ENCODE data around the gene NELL1.
"Not testable (repeated sequence)": the region's sequence is repeated elsewhere in the genome, so short reads cannot be mapped to it uniquely, and the experiment has no call there.

The NELL1 gene

DNA sequence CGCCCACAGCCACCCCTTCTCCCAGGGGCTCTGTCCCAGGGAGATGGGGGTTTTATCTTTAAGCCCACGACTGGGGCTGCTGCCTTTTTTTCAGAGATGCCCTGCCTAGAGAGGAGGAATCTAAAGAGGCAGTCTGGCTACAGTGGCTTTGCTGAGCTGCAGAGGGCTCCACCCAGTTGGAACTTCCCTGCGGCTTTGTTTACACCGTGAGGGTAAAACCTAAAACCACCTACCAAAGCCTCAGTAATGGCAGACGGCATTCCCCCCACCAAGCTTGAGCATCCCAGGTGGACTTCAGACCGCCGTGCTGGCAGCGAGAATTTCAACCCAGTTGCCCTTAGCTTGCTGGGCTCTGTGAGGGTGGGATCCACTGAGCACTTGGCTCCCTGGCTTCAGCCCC is 535.8 kb downstream of the NELL1 start:
- no peak for DNase-seq (ENCODE audit: low spot score)

DNA sequence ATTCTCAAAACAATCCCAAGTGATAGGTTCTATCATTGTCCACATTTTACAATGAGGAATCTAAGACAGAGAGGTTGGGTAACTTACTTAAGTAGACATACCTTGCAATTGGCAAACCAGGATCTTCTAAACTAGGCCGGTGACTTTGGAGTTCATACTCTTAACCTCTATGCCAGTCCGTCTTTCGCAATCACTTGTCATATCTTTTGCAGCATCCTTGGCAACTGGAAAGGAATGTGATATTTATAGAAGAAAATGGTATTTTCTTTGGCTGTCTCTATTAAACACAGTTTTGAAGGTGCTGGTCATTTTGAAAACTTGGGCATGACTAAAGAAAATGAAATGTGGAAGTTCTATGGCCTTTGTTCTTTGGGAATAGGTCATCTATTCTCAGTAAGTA is 556.5 kb downstream of the NELL1 start:
- DNase-seq (ENCODE audit: low spot score) = no peak

DNA sequence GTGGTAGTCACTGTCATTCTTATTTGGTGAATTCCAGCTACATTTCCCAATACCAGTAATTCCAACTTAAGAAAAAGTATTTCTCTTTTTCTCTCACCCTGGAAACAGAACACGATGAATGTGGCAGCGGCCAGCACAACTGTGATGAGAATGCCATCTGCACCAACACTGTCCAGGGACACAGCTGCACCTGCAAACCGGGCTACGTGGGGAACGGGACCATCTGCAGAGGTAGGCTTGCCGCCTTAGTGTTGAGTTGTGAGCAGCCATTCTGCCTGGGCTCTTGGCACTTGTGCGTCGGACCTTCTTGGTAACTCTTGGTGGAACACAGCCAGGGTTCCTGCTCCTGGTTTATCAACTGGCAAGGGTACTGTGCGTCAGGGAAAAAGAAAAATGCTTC is 559.8 kb downstream of the NELL1 start:
- no peak for DNase-seq (ENCODE audit: low spot score)

DNA sequence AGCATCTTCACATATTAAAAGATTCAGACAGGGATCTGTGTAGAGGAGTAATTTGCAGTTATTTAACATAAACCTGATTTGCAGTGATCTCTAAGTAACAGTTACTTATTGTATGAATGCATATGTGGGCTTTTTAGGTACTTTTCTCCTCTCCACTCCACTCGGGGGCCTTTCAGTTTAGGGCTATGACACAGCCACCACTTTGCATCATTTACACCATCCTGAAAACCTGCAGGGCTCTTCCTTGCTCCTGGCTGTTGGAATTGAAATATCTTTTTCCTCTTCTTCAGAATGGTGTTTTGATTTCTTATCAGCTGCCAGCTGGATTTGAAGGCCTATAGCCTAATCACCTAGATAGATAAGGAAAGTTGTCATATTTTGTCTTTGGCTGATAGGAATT is 580.8 kb downstream of the NELL1 start:
- no peak for DNase-seq (ENCODE audit: low spot score)

DNA sequence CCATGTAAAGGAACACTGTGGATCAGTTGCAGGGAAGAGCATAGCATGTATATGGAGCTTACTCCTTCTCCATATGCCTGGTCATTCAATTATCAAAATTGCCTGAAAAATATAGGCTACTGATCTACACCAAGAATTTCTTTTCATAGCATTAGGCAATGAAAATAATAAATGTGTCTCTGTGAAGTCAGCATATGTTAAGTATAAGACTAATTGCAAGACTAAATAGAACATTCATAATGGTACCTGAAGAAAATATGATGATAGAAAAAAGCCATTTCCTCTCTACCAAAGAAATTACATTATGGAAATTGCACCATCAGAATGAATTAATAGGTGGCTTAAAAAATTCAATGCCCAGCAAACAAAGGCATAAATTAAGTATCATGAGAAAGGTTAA is 584.7 kb downstream of the NELL1 start:
- DNase-seq (ENCODE audit: low spot score) = no peak

DNA sequence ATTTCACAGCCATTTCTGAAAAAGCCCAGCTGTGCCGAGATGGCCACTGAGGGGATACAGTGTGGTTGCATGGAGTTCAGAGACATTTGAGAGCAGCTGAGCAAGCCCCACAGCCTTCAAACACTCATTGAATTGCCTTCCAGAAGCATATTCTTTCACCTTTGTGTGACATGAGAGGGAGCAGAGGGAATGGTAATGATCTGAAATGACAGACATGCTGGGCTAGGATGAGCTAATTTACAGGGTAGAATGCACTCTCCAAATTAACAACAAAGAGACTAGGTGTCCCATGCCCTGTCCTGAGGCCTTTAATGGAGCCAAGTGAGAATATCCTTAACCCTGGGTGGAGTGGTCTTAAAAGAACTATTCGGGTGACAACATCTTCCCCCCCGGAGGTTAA is 585.4 kb downstream of the NELL1 start:
- no peak for DNase-seq (ENCODE audit: low spot score)

DNA sequence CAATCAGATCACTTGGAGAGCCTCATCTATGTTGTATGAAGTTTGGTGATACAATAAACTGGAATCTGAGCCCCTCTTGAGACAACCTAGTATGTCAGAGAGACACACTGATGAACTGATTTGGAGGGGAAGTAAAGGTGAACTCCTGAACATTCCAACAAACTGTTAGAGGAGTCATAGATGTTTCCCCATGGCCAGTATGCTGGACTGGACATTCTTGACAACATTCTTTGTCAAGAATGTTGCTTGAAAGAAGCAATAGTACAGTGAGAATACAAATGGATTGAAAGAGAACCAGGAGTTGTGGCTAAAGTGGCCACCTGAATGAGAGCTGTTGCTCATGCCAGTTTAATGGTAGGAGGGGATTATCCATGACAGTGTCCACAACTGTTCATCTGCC is 588.1 kb downstream of the NELL1 start:
- DNase-seq (ENCODE audit: low spot score) = no peak

DNA sequence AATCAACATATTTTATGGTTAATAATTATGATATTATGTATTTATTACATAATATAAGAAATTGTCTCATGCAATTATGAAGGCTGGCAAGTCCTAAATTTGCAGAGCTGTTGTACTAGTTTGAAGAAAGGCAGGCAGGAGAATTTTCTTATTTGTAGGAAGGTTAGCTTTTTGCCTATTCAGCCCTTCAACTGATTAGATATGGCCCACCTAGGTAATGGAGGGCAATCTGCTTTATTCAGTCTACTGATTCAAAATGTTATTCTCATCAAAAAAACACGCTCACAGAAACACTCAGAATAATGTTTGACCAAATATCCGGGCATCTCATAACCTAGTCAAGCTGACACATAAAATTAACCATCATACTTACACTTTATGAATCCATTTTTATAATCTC is 589.0 kb downstream of the NELL1 start:
- DNase-seq (ENCODE audit: low spot score) = no peak

DNA sequence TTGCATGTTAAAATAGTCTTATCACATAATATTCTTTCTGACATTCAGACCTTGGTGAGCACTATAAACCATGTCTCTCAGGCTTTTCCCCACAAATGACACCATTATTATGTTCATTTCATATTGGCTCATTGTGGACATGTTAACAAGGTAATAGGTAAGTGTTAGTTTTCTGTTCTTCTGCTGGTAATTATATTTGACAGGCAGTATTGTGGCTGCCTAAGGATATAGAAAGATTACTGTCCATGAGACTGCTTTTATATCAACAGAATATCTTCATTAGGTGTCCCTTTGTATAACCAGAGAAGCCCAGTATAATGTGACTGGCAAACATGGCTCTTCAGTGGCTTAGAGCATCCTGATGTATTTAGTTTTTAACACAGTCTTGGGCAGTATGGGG is 590.7 kb downstream of the NELL1 start:
- no peak for DNase-seq (ENCODE audit: low spot score)

DNA sequence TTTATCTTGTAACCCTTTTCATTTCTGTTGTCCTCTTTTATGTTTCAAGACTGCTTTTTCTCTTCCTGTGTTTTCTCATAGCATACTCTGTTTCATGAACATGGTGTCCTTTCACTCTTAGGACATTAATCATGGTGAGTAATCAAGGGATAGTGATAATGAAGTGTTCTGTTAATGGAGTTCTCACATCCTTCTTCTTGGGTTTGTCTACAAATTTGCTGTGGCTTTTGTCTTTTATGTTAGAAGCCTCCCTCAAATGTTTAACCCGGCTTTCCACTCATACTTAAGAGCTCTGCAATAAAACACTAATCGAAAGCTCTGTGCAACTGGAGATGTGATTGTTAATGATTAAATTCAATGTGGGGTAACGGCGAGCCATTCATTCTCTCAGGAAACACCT is 593.6 kb downstream of the NELL1 start:
- DNase-seq (ENCODE audit: low spot score) = no peak

DNA sequence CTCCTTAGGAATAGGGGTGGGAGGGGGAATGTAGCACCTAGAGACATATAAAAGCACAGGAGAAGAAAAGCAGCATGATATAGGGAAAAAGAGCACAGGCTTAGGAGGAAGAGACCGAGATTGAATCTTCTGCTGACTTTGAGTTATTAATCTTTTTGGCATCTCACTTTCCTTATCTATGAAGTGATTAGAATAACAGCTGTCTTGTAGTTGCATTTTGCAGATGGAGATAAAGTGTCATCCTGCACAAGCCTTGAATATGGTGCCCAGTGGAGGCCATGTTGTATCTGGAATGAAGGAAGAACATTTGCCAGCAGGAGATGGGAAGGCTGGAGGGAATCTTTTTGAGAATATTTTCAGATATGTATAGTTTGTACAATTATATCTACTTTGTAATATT is 594.7 kb downstream of the NELL1 start:
- no peak for DNase-seq (ENCODE audit: low spot score)

DNA sequence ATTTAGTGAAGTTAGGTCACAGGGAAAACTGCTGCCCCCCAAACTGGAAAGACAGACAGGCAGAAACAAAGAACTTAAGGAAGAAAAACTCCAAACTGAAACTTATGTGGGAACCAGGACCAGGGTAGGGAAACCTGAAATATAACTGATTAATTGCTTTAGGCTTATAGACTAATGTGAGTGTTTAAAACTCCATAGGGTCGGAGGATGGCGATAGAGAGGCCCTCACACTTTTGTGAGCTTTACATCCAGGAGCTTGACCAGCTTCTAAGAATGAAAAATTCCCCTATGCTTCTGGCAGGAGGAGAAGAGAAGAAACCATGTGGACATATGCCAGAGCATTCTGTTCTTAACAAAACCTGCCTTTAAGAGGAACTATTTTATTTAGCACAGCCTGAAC is 598.6 kb downstream of the NELL1 start:
- DNase-seq (ENCODE audit: low spot score) = no peak

DNA sequence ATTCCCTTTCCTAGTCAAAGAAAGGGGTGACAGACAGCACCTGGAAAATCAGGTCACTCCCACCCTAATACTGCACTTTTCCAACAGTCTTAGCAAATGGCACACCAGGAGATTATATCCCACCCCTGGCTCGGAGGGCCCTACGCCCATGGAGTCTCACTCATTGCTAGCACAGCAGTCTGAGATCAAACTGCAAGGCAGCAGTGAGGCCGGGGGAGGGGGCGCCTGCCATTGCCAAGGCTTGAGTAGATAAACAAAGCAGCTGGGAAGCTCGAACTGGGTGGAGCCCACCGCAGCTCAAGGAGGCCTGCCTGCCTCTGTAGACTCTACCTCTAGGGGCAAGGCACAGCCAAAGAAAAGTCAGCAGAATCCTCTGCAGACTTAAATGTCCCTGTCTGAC is 602.8 kb downstream of the NELL1 start:
- not testable (repeated sequence) for DNase-seq (ENCODE audit: low spot score)

DNA sequence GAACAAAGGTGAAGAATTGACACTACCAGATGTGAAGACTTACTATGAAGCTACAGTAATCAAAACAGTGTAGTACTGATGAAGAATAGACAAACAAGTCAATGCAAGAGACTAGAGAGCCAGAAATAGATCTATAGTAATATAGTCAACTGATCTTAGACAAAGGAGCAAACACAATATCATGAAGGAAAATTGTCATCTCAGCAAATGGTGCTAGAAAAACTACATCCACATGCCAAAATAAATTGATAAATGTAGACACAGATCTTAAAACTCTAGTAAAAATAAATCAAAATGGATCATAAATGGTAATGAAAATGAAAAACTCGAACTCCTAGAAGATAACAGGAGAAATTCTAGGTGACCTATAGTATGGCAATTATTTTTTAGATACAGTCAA is 609.5 kb downstream of the NELL1 start:
- no peak for DNase-seq (ENCODE audit: low spot score)

DNA sequence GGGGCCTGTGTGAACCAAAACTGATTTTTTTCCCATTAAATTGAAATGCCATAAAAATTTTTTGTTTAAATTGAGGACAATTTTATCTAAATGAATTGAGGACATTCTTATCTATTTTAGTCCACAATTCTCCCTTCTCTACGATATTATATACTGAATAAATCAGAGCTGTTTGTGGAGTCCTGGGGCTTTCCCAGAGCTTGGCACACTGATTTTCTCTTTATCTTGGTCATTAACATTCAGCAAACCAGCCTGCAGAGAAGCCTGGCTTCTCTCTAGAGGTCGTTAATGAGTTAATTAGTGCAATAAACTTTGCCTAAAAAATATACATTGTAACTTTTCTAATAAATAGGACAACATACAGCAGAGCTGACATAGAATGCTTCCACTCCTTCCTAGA is 615.7 kb downstream of the NELL1 start:
- DNase-seq (ENCODE audit: low spot score) = no peak

DNA sequence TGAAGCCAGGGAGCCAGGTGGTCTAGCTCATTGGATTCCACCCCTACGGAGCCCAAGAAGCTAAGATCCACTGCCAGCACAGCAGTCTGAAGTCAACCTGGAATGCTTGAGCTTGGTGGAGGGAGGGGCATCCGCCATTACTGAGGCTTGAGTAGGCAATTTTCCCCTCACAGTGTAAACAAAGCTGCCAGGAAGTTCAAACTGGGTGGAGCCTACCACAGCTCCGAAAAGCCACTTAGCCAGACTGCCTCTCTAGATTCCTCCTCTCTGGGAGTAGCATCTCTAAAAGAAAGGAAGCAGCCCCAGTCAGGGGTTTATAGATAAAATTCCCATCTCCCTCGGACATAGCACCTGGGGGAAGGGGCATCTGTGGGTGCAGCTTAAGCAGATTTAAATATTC is 620.3 kb downstream of the NELL1 start:
- no peak for DNase-seq (ENCODE audit: low spot score)

DNA sequence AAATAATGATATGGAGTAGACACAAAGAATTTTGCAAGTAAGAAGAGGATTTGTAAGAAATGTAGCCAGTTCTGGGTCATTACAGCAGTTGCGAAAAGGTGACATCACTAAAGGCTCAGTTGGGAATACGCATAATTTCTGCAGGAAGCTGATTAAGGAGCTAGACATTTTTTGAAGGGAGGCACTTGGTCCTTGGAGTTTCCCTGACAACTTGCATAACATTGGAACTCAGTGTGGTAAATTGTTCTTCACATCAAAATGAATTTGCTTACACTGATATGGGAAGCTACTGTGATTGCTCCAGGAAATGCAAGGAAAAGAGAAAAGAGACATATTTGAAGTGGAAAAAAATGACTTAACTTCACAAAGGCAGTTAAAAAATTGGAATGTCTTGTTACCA is 626.1 kb downstream of the NELL1 start:
- no peak for DNase-seq (ENCODE audit: low spot score)

DNA sequence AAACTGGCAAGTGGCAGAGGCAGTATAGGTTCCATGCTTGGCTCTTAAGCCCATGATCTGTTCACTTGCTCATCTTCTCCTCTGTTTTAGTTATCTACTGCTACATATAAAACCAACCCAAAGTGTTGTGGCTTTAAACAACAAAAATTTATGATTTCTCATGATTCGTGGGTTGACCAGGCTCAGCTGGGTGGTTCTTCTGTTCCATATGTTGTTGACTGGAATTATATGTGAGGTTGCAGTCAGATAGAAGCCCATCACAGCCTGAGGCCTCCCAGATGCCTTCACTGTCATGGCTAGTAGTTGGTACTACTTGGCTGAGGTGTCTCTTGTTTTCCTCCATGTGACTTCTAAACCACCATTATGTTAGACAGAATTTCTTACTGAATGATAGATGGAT is 632.6 kb downstream of the NELL1 start:
- no peak for DNase-seq (ENCODE audit: low spot score)

DNA sequence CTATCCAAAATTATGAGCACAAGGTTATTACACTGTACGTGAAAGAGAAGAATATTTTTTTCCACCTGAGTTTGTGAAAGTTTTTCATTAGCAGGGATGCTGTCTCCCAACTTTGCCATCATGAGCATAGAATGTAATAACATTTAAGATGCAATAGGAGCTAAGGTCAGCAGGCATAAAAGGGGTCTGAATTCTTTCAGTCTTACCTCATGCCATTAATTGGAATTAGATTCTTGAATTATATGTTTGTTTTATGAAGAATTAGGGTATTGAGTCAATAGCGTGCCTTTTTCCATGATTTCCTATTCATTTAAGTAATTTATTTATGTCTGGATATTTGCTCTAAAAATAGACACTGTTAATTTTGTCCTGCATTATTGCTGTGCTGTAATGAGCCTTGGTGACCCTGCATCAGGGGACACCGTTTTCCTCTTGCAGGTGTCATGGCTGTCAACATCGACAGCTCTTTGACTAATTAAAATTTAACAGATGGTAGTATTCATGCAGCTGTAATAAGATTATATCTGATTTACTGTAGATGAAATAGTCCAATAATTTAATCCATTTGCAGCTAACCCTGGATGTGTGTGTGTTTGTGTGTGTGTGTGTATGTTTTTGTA is 637.5 kb downstream of the NELL1 start:
- no peak for DNase-seq (ENCODE audit: low spot score)

DNA sequence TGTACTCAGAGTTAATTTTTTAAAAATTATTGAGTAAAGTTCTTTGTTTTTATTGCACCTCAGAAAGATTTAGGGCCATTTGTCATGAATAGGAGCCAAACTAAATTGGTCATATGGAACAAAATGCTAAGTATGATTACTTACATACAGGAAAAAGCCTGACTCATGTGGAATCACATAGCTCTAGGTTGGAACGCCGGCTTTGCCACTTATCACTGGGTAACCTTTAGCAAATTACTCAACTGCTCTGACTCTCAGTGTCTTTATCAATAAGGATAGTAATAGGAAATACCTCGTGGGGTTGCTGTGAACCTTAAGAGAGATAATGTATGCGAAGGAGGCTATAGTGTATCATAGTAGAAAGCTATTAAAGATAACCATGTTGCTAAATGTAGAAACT is 638.5 kb downstream of the NELL1 start:
- no peak for DNase-seq (ENCODE audit: low spot score)

DNA sequence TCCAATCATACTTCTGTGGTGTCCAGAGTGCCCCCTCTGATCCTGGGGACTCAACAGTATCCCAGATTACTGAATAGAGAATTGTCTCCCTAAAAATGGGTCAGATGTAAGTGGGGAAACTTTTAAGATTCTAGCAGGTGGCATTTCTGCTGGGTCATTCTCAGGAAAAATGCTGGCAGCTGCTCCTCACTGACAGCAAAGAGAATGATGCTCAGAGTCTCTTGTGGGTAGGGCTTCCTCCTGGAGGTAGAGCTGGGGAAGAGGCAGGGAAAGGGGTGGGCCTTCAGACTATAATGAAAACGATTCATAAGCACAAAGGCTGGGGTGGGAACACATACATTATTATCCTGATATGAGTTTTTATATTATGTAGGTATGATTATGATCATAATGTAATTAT is 647.2 kb downstream of the NELL1 start:
- no peak for DNase-seq (ENCODE audit: low spot score)

DNA sequence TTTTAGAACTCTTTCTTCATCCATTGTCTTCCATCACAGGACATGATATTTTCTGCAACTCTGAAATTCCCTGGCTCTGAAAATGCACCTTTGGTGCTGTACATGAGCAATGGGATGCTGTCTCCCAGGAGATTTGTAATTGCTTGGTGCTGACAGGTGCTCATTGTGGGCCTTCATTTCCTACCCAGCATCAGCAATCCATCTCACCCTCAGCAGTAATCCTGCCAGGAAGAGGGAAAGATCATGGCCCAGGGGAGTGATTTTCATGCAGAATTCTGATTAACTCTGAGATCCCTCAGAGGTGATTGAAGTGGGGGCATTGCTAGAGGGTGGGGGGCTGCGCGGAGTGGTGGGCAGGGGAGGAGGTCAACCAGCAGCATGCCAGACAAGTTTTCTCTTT is 651.7 kb downstream of the NELL1 start:
- no peak for DNase-seq (ENCODE audit: low spot score)

DNA sequence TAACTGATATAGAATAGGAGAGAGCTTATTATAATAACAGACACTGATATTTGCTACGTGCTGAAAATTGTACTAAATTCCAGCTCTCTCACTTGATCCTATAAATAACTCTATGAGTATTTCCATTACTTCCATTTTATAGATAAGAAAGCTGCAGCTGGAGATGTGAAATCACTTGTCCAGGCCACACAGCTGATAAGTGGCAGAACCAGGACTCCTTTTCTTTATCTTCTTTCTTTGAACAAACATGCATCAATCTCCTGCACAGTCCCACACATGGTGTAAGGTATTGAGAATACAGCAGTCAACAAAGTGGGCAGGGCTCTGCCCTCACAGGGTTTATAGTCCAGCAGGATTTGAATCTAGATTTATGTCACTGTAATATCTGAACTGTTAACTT is 652.1 kb downstream of the NELL1 start:
- DNase-seq (ENCODE audit: low spot score) = no peak

DNA sequence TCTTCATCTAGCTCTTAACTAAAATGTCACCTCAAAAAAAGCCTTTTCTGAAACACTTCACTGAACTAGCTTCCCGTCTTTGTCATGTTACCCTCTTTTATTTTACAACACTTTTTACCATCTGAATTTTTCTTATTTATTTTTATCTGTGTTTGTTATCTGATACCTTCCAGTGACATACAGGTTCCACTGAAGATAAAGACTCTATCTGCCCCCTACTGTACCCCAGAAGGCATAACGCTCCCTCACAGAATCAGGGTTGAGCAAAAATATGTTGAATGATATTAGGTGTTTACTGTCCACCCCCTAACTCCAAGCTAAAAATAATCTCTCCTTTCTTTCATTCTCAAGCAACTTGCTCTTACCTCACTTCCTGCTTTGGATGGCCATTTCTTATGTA is 654.2 kb downstream of the NELL1 start:
- DNase-seq (ENCODE audit: low spot score) = no peak

DNA sequence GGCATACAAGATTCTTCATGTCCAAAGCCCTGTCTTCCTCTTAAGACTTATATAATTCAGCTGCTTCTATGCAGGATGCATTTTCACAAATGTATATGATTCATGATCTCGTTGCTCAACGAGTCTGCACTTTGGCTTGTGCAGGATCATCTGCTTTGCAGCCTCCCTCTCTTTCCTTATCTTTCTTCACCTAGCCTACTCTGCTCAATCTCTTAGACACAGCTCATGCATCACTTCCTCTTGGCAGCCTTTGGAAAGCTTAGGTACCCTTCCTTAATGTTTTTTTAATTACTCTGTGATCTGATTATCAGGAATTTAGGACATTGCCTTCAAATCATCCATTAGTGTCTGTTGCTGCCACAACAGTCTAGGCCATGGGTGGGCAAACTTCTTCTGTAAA is 673.8 kb downstream of the NELL1 start:
- DNase-seq (ENCODE audit: low spot score) = no peak
